ENCODE results near the gene GDAP1L1. TPM values are rescaled to one million over a fixed set of nuclear protein-coding genes. Genes with fewer than 3 reads are reported as not detected.

The GDAP1L1 gene
- total RNA-seq, 2 experiments from 2014 or later = not detected

DNA sequence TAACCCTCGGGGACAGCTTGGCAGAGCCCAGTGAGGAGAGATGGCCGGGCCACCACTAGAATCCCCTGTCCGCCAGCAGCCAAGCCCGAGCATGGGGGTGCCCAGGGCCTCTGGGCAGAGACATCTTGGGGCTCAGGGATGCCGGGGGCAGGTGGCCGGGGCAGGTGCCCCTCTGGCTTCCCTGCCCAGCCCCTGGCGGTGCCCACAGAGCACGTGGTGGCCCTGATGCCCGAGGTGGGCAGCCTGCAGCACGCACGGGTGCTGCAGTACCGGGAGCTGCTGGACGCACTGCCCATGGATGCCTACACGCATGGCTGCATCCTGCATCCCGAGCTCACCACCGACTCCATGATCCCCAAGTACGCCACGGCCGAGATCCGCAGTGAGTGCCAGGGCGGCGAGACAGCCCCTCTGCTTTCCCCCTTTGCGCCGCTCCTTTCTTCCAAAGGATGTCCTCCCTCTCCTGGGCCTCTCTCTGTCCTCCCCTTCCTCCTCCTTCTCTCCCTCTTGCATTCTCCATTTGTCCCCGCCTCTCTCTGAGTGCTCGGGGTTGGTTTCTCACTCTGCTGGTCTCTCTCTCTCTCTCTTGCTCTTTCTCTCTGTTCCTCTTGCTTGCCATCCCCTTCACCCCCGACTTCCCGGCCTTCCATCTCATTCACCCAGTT lies 11.2 kb downstream of the GDAP1L1 start:
- H3K4me1 Mint-ChIP-seq (ENCODE audit: low read depth) = no peaks in the 10 kb centered on the region
- ChIA-PET CTCF (no interaction called here), POLR2A (no interaction called here)
- ATAC-seq (no peak), DNase-seq (no peak)
- H3K27me3 Mint-ChIP-seq (ENCODE audit: low read depth) = no peaks in the 10 kb centered on the region
- no peak overlapping the region for H3K4me3 Mint-ChIP-seq
- no peaks in the 10 kb centered on the region for H3K36me3 Mint-ChIP-seq (ENCODE audit: low read depth)
- no peaks in the 10 kb centered on the region for H3K9me3 Mint-ChIP-seq (ENCODE audit: insufficient read depth)
- no peak overlapping the region for H3K27ac Mint-ChIP-seq

DNA sequence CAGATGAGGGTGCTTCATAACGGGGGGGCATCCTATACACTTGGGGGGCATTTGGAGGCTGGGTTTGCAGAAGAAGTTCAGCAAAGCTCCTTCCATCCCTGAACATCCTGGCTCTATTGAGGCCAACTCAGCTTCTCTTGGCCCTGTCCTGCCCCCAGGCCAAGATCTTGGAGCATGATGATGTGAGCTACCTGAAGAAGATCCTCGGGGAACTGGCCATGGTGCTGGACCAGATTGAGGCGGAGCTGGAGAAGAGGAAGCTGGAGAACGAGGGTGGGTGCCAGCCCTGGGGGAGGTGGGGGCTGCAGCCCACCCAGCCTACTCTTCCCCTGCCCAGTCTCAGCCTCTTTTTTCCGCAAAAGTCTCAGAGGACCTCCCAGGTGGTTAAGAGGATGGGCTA lies 17.2 kb downstream of the GDAP1L1 start:
- H3K27ac Mint-ChIP-seq = no peak overlapping the region
- no peaks in the 10 kb centered on the region for H3K27me3 Mint-ChIP-seq (ENCODE audit: low read depth)
- no peaks in the 10 kb centered on the region for H3K9me3 Mint-ChIP-seq (ENCODE audit: insufficient read depth)
- no peaks in the 10 kb centered on the region for H3K36me3 Mint-ChIP-seq (ENCODE audit: low read depth)
- H3K4me3 Mint-ChIP-seq = no peak overlapping the region
- CTCF ChIA-PET = interaction anchor here (1.5 kb wide), 1 partner anchor 47 kb away, joined by 4 read pairs; no protein-coding TSS in a partner anchor
- DNase-seq = no peak
- no peak for ATAC-seq
- no peaks in the 10 kb centered on the region for H3K4me1 Mint-ChIP-seq (ENCODE audit: low read depth)
- POLR2A ChIA-PET = interaction anchor here (1.0 kb wide), 1 partner anchor 25 kb away, joined by 3 read pairs; no protein-coding TSS in a partner anchor

DNA sequence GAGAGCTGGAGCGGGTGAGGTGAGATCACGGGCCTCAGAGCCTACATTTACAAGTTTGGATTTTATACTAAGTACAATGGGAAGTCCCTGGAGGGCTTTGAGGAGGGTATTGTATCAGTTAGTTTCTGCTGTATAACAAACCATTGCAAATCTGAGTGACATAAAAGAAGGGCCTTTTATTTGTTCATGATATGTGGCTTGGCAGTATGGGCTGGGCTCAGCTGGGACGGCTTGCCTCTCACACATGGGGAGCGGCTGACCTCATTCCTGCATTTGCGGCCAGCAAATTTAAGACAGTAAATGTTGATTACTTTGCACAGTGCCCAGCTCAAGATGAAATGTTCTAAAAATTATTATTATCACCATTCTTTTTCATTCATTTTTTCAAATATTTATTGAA lies 21.7 kb downstream of the GDAP1L1 start:
- Mint-ChIP-seq H3K36me3 (ENCODE audit: low read depth) (no peaks in the 10 kb centered on the region), H3K27ac (no peak overlapping the region), H3K4me1 (ENCODE audit: low read depth) (no peaks in the 10 kb centered on the region), H3K4me3 (no peak overlapping the region), H3K9me3 (ENCODE audit: insufficient read depth) (no peaks in the 10 kb centered on the region), H3K27me3 (ENCODE audit: low read depth) (no peaks in the 10 kb centered on the region)
- CTCF ChIA-PET = no interaction called here
- DNase-seq = no peak
- POLR2A ChIA-PET = no interaction called here
- ATAC-seq = no peak

DNA sequence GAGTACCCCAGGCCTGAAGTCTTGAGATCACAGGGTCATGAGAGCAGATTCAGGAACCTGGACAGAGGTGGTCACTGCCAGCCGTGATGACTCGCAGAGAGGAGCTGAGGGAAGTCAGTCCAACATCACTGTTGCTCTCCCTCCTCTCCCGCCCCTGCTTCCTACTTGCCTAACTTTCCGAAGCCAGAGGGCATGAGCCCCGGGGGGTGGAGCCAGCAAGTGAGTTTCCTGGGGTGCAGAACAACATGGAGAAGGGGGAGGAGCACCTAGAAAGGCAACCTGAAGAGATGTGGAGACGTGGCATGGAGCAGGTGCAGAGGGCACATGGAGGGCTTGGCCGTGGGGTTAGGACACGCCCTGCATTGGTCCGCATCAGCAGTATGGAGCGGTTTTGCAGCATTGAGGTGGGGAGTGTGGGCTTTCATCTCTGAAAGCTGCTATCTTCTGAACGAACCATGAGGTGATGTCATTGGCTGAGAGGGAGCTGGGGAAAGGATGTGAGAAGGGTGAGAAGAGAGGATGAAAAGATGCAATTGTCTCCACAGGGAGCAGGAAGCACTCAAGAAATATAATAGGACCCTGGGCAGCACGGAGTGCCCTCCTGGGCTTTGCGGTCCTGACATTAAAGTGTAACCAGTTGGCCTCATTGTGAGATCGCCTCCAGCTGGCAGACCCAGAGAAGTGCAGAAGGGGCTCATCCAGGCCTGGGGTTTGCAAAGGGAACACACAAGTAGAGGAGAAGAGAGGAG lies 25.0 kb downstream of the GDAP1L1 start:
- H3K27ac Mint-ChIP-seq = no peak overlapping the region
- no peaks in the 10 kb centered on the region for H3K4me1 Mint-ChIP-seq (ENCODE audit: low read depth)
- ChIA-PET POLR2A (no interaction called here), CTCF (interaction anchor here (2.4 to 4.2 kb wide), 2 partner anchors 55 to 60 kb away, joined by 5 to 44 read pairs; no protein-coding TSS in a partner anchor)
- no peak for DNase-seq
- H3K4me3 Mint-ChIP-seq = no peak overlapping the region
- no peak for ATAC-seq
- H3K36me3 Mint-ChIP-seq (ENCODE audit: low read depth) = no peaks in the 10 kb centered on the region
- H3K9me3 Mint-ChIP-seq (ENCODE audit: insufficient read depth) = no peaks in the 10 kb centered on the region
- no peaks in the 10 kb centered on the region for H3K27me3 Mint-ChIP-seq (ENCODE audit: low read depth)

DNA sequence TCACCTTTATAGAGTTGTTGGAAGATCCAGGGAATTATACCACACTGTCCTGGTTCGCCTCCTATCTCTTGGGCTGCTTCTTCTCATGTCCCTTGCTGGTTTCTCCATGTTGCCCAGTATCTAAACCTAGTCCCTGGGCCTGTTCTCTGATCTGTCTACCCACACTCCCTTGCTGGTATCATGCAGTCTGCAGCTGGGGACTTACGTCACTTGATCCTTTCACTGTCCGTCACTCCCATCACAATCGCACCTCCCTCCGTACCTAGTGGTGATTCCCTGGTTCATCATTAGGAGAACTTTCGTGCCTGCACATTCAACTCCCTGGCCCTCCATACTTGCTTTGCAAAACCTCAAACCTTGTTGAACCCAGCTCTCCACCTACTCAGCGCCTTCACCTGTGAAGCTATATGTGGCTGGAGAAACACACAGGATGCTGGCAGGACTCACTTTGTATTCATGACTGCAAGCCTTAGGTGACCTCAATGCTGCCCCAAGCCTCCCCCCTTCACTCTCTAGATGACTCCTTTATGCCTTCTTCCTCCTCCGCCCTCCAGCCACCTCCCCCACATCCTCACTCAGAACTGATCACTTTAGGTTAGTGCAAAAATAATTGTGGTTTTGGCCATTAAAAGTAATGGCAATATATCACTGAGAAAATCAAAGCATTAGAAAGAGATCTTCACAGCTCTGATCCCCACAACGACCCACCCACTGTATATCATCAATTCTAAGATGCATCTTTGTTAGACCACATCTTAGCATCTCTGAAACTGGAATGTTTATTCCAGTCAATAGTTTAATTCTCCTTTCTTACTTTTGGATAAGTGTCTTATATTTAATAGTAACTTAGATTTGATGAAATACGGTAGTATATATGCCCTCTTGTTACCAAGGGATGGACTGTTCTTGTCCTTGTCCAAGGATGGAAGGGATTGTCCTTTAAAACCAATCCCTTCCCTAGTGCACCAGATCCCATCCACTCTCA lies 26.4 kb downstream of the GDAP1L1 start:
- POLR2A ChIA-PET = no interaction called here
- no peaks in the 10 kb centered on the region for H3K36me3 Mint-ChIP-seq (ENCODE audit: low read depth)
- H3K4me3 Mint-ChIP-seq = no peak overlapping the region
- H3K4me1 Mint-ChIP-seq (ENCODE audit: low read depth) = no peaks in the 10 kb centered on the region
- H3K27ac Mint-ChIP-seq = no peak overlapping the region
- no peak for DNase-seq
- no peaks in the 10 kb centered on the region for H3K27me3 Mint-ChIP-seq (ENCODE audit: low read depth)
- no peaks in the 10 kb centered on the region for H3K9me3 Mint-ChIP-seq (ENCODE audit: insufficient read depth)
- CTCF ChIA-PET = interaction anchor here (2.4 to 4.2 kb wide), 2 partner anchors 56 to 61 kb away, joined by 5 to 44 read pairs; no protein-coding TSS in a partner anchor
- ATAC-seq = no peak

GRCh38 chr20:44274303-44275017 lies 27.4 kb downstream of the GDAP1L1 start:
- POLR2A ChIA-PET = no interaction called here
- DNase-seq (no peak), ATAC-seq (no peak)
- no peaks in the 10 kb centered on the region for H3K36me3 Mint-ChIP-seq (ENCODE audit: low read depth)
- H3K9me3 Mint-ChIP-seq (ENCODE audit: insufficient read depth) = no peaks in the 10 kb centered on the region
- H3K27me3 Mint-ChIP-seq (ENCODE audit: low read depth) = no peaks in the 10 kb centered on the region
- no peak overlapping the region for H3K27ac Mint-ChIP-seq
- no peak overlapping the region for H3K4me3 Mint-ChIP-seq
- no peaks in the 10 kb centered on the region for H3K4me1 Mint-ChIP-seq (ENCODE audit: low read depth)
- CTCF ChIA-PET = interaction anchor here (2.4 kb wide), 1 partner anchor 62 kb away, joined by 5 read pairs; no protein-coding TSS in a partner anchor

GRCh38 chr20:44279228-44279627 lies 32.1 kb downstream of the GDAP1L1 start:
- DNase-seq = no peak
- Mint-ChIP-seq H3K9me3 (ENCODE audit: insufficient read depth) (no peaks in the 10 kb centered on the region), H3K4me3 (no peak overlapping the region), H3K27ac (no peak overlapping the region), H3K36me3 (ENCODE audit: low read depth) (no peaks in the 10 kb centered on the region), H3K4me1 (ENCODE audit: low read depth) (no peaks in the 10 kb centered on the region), H3K27me3 (ENCODE audit: low read depth) (no peaks in the 10 kb centered on the region)
- CTCF ChIA-PET = no interaction called here
- POLR2A ChIA-PET = no interaction called here
- ATAC-seq = no peak

- CTCF ChIA-PET = no interaction called here
These were observed 33.3 kb downstream of the GDAP1L1 start for GRCh38 chr20:44280387-44280786.

DNA sequence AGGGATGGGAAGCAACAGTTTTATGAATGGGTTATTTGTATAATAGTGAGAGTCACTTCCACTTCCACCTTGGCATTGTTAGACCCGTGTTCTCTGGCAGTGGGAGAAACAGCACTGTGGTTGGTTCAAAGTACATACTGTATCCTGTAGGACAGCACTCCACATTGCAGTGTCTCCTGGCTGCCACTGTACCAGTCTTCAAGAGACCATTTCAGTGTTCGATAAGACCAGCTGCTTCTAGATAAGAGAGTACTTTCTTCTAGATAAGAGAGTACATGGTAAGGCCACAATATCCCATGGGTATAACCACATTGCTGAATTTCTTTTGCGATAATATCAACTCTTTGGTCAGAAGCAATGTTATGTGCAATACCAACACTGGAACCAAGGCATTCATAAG lies 35.1 kb downstream of the GDAP1L1 start:
- POLR2A ChIA-PET = no interaction called here
- H3K9me3 Mint-ChIP-seq (ENCODE audit: insufficient read depth) = no peaks in the 10 kb centered on the region
- H3K4me3 Mint-ChIP-seq = no peak overlapping the region
- H3K36me3 Mint-ChIP-seq (ENCODE audit: low read depth) = no peaks in the 10 kb centered on the region
- H3K27me3 Mint-ChIP-seq (ENCODE audit: low read depth) = no peaks in the 10 kb centered on the region
- DNase-seq (no peak), ATAC-seq (no peak)
- CTCF ChIA-PET = interaction anchor here (1.3 to 3.7 kb wide), 2 partner anchors 36 to 64 kb away, joined by 3 to 20 read pairs; no protein-coding TSS in a partner anchor
- no peak overlapping the region for H3K27ac Mint-ChIP-seq
- H3K4me1 Mint-ChIP-seq (ENCODE audit: low read depth) = no peaks in the 10 kb centered on the region

More at GRCh38 chr20:44280387-44280786, 33.3 kb downstream of the GDAP1L1 start:
- Mint-ChIP-seq H3K36me3 (ENCODE audit: low read depth) (no peaks in the 10 kb centered on the region), H3K27ac (no peak overlapping the region), H3K4me3 (no peak overlapping the region), H3K9me3 (ENCODE audit: insufficient read depth) (no peaks in the 10 kb centered on the region), H3K4me1 (ENCODE audit: low read depth) (no peaks in the 10 kb centered on the region), H3K27me3 (ENCODE audit: low read depth) (no peaks in the 10 kb centered on the region)
- POLR2A ChIA-PET = no interaction called here
- no peak for DNase-seq
- no peak for ATAC-seq

- ATAC-seq (no peak), DNase-seq (no peak)
- Mint-ChIP-seq H3K9me3 (ENCODE audit: insufficient read depth) (no peaks in the 10 kb centered on the region), H3K4me3 (no peak overlapping the region), H3K36me3 (ENCODE audit: low read depth) (no peaks in the 10 kb centered on the region), H3K4me1 (ENCODE audit: low read depth) (no peaks in the 10 kb centered on the region), H3K27ac (no peak overlapping the region), H3K27me3 (ENCODE audit: low read depth) (no peaks in the 10 kb centered on the region)
- CTCF ChIA-PET = interaction anchor here (3.7 kb wide), 1 partner anchor 66 kb away, joined by 20 read pairs; no protein-coding TSS in a partner anchor
- POLR2A ChIA-PET = no interaction called here
These were observed 36.9 kb downstream of the GDAP1L1 start for GRCh38 chr20:44284032-44284431.
